Sigmoid colon (tissue), 7 donors: ENCODE measurements around the gene LETM1. TPM values are rescaled to one million over a fixed set of nuclear protein-coding genes. Genes with fewer than 3 reads are reported as not detected.

Experiments
- DNase-seq: peaks from one replicate; pipeline ENCODE4 v3.0.0-alpha.2; 2019
- H3K27ac ChIP-seq, 4 donors: fragments of 200-600 bp; sonication (generic); one replicate each; pipeline ENCODE4 v1.5.1; 2016 to 2019; ENCODE audit warnings: mild to moderate bottlenecking in 1 of 4
- H3K27me3 ChIP-seq, 3 donors: fragments of 200-600 bp; sonication (generic); one replicate each; pipeline ENCODE4 v1.5.1; 2019; ENCODE audit warnings: mild to moderate bottlenecking in 1 of 3
- H3K36me3 ChIP-seq, 4 donors: fragments of 200-600 bp; sonication (generic); one replicate each; pipeline ENCODE4 v1.5.1; 2016 to 2019
- H3K4me1 ChIP-seq, 4 donors: fragments of 200-600 bp; sonication (generic); one replicate each; pipeline ENCODE4 v1.5.1; 2017 to 2019
- H3K4me3 ChIP-seq, 4 donors: fragments of 200-600 bp; sonication (generic); one replicate each; pipeline ENCODE4 v1.5.1; 2017 to 2019; ENCODE audit warnings: mild to moderate bottlenecking in 2 of 4, moderate library complexity in 1 of 4
- H3K9me3 ChIP-seq, 4 donors: fragments of 200-600 bp in 3 of 4; sonication (generic) in 3 of 4; one replicate each; pipeline versions ENCODE4 v1.5.1 to v1.6.1; 2013 to 2019
- EP300 ChIP-seq, 4 donors: sonication (generic); formaldehyde crosslinking; IDR thresholded peaks; one replicate each; pipeline ENCODE4 v1.6.1; 2017; ENCODE audit warnings: antibody characterized with exemption in 4 of 4
- POLR2A ChIP-seq, 2 donors: fragments of 450-650 bp; IDR thresholded peaks; one replicate each; pipeline ENCODE4 v1.6.1; 2016; ENCODE audit warnings: antibody characterized with exemption in 2 of 2, mild to moderate bottlenecking in 2 of 2, moderate library complexity in 2 of 2
- POLR2AphosphoS5 ChIP-seq, 4 donors: sonication (generic); formaldehyde crosslinking; IDR thresholded peaks; one replicate each; pipeline ENCODE4 v1.6.1; 2017; ENCODE audit warnings: antibody characterized with exemption in 4 of 4
- WGBS, 2 donors: extraction: QIAGEN DNeasy Blood & Tissue Kit; methylation state at CpG; one replicate each; pipeline ENCODE4 v1.1.7; 2013; 5-methylcytosine and 5-hydroxymethylcytosine counted together
- intact Hi-C: fragments of 100-400 bp; cut with DNase I; formaldehyde crosslinking; loops from one replicate; pipeline ENCODE4 v1.15.1; 2023
- polyA plus RNA-seq, 3 donors: library from polyadenylated mRNA; stranded (reverse); fragments of 200-250 nt; gene quantifications; one replicate each; pipeline ENCODE4 v1.2.3, GENCODE V29; 2013
- total RNA-seq, 4 donors: library from RNA; depleted of rRNA; stranded (reverse); fragments of >200 nt; gene quantifications; one replicate each; pipeline ENCODE4 v1.1.0, GENCODE V29; 2016
- TF ChIP-seq, protein P1 (sequence below), 4 experiments: fragments of 450-650 bp in 3 of 4; fragments of 200-600 bp in 1 of 4; IDR thresholded peaks; one replicate each; pipeline ENCODE4 v1.5.1; 2016 to 2019; ENCODE audit warnings: antibody characterized with exemption in 4 of 4, mild to moderate bottlenecking in 3 of 4, moderate library complexity in 2 of 4
- donor health status: healthy with polysubstance abuse.
- donor health status: Bipolar disorder and iron deficiency.
- donor health status: healthy.

LETM1 gene
- total and polyA plus RNA-seq, 7 donors = 11.4 to 91.6 (median 18.6) TPM

DNA sequence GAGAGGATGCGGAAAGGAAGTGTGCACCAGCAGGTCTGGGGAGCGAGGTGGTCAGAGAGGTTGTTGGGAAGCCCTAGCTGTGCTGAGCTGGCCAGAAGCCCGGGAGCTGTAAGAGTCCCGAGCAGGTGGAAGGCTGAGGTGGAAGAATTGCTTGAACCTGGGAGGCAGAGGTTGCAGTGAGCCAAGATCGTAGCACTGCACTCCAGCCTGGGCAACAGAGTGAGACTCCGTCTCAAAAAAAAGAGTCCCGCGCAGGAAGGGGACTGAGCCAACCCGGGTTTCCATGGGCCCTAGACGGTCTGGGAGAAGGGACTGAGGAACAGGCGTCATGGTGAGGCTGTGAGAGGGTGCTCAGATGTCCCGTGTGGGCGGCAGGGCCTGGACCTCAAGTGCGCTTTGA lies 75.5 kb downstream of the LETM1 start:
- TF ChIP-seq POLR2AphosphoS5 (IDR thresholded peaks at IDR 0.05) (no peak), EP300 (IDR thresholded peaks at IDR 0.05) (no peak), POLR2A (IDR thresholded peaks at IDR 0.05) (no peak)
- TF ChIP-seq, protein P1, sequence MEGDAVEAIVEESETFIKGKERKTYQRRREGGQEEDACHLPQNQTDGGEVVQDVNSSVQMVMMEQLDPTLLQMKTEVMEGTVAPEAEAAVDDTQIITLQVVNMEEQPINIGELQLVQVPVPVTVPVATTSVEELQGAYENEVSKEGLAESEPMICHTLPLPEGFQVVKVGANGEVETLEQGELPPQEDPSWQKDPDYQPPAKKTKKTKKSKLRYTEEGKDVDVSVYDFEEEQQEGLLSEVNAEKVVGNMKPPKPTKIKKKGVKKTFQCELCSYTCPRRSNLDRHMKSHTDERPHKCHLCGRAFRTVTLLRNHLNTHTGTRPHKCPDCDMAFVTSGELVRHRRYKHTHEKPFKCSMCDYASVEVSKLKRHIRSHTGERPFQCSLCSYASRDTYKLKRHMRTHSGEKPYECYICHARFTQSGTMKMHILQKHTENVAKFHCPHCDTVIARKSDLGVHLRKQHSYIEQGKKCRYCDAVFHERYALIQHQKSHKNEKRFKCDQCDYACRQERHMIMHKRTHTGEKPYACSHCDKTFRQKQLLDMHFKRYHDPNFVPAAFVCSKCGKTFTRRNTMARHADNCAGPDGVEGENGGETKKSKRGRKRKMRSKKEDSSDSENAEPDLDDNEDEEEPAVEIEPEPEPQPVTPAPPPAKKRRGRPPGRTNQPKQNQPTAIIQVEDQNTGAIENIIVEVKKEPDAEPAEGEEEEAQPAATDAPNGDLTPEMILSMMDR (IDR thresholded peaks at IDR 0.05) = no peak
- DNase-seq = no peak
- H3K27ac ChIP-seq = no peak overlapping the region
- H3K9me3 ChIP-seq = no peaks in the 10 kb centered on the region
- WGBS, 2 donors = 78 to 88% methylated on average over 14 of the region's 14 CpGs
- no peaks in the 10 kb centered on the region for H3K4me1 ChIP-seq
- no peaks in the 10 kb centered on the region for H3K36me3 ChIP-seq
- peaks cover 0 to 12% (median 0%) of the 10 kb centered on the region in 3 donors for H3K27me3 ChIP-seq
- intact Hi-C loops = no loop called here
- H3K4me3 ChIP-seq = no peak overlapping the region

DNA sequence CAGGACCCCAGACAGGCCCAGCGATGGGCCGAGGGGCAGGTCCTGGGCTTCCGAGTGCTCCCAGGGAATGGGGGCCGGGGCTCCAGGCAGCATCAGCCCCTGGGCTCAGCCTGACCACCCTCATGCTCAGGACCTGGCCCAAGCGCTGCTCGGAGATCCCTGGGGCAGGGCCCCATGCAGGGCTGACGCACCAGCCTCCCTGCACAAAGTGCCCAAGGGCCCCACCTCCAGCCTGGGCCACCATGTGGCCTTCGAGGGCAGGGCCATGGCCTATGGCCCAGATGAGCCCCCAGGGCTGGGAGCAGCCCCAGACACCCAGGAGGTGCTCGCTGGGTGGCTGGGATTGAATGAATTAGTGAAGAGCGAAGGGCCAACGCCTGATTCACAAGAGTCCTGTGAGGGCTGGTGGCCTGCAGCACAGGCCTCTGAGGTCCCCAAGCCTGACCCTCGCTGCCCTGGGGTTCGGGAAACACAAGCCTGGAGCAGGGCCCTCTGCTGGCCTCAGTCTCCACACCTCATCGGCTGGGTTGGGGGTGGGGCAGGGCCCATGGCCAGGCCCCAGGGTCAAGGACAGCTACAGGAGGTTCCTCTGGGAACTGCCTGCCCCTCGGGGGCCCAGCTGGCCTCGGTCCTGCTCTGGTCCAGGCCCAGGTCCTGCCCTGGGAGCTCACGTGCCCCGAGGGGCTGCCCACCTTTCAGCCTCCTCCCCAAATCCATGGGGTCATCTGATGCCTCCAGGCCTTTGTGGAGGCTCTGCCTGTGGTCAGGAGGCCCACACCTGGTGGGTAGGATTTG lies 76.2 kb downstream of the LETM1 start:
- 84 to 85% methylated on average over 18 of the region's 18 CpGs for WGBS, 2 donors
- Histone ChIP-seq H3K36me3 (no peaks in the 10 kb centered on the region), H3K27me3 (peaks cover 0 to 12% (median 0%) of the 10 kb centered on the region in 3 donors), H3K9me3 (no peaks in the 10 kb centered on the region), H3K4me3 (no peak overlapping the region), H3K27ac (no peak overlapping the region), H3K4me1 (no peaks in the 10 kb centered on the region)
- TF ChIP-seq, protein P1 (IDR thresholded peaks at IDR 0.05) = no peak
- TF ChIP-seq EP300 (IDR thresholded peaks at IDR 0.05) (no peak), POLR2AphosphoS5 (IDR thresholded peaks at IDR 0.05) (no peak), POLR2A (IDR thresholded peaks at IDR 0.05) (no peak)
- intact Hi-C loops = no loop called here
- DNase-seq = no peak

DNA sequence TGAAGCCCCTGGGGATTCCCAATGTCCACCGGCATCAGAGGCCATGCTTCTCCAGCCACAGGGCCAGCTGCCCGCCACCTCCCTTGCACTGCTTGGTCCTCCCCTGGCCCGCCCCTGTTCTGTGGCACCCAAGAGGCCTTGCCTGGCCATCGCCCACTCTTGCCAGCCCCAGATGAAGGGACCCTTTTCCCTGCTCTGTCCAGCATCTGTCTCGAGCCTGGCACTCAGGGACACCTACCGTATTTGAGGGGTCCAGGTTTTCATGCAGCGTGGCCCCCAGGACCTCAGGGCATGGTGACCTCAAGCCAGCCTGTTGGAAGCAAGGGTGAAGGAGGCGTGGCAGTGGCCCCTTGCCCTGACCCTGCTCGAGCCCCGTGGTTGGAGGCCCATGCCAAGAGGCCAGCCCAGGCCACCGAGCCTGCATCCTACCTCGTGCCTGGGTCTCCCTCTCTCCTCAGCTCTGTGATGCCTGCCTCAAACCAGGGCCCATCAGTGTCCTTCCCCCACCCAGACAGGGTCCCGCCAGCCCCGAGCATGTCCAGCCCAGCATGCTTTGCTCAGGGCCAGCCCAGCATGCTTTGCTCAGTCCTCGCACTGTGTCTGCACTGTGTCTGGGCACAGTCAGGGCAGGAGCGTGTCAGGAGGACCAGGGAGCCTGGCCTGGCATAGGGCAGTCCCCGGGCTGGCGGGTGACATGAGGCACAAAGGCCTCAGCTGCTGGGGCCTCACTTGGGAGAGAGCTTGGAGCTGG lies 77.1 kb downstream of the LETM1 start:
- no peak overlapping the region for H3K27ac ChIP-seq
- WGBS, 2 donors = 87 to 91% methylated on average over 18 of the region's 18 CpGs
- H3K4me1 ChIP-seq = no peaks in the 10 kb centered on the region
- no peak for DNase-seq
- H3K27me3 ChIP-seq = peaks cover 0 to 12% (median 0%) of the 10 kb centered on the region in 3 donors
- intact Hi-C loops = no loop called here
- H3K36me3 ChIP-seq = no peaks in the 10 kb centered on the region
- H3K4me3 ChIP-seq = no peak overlapping the region
- no peaks in the 10 kb centered on the region for H3K9me3 ChIP-seq
- TF ChIP-seq POLR2A (IDR thresholded peaks at IDR 0.05) (no peak), POLR2AphosphoS5 (IDR thresholded peaks at IDR 0.05) (no peak), EP300 (IDR thresholded peaks at IDR 0.05) (no peak)
- TF ChIP-seq, protein P1 (IDR thresholded peaks at IDR 0.05) = no peak

DNA sequence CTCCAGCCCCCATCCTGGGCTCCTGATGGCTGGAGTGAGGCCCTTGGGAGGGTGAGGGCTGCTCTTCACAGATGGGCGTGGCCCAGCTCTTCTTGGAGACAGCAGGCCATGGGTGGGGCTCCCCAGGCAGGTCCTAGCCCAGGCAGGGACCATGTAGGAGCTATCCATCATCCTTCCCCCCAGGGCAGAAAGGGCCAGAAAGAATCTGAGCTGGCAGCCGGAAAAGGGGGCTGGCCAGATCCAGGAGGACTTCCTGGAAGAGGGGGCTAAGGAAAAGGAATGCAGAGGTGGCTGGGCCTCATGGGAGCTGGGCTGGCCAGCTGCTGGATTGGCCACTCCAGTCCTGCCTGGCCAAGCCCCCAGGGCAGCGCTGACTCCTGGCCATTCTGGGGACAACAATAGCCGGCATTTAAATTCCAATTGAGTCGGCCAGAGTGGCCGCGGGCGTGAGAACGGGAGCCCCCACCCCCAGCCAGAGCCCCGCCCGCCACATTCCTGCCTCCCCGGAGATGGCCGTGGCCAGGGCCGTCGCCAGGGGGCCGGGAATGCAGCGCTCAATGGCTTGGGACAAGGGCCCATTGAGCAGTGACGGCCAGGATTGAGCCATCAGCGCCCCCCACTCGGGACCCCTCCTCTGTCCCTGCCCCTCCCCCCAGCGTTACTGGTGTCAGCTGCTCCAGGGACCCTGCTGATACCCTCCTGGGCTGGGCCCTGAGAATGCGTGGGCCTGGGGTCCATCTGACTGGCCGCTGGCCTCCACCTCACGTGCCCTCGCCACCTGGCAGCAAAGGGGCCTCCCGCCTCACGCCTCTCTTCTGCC lies 77.9 kb downstream of the LETM1 start:
- no peaks in the 10 kb centered on the region for H3K36me3 ChIP-seq
- H3K27me3 ChIP-seq = peaks cover 0 to 12% (median 0%) of the 10 kb centered on the region in 3 donors
- WGBS, 2 donors = 42 to 63% methylated on average over 27 of the region's 27 CpGs
- TF ChIP-seq, protein P1 (IDR thresholded peaks at IDR 0.05) = no peak
- TF ChIP-seq POLR2A (IDR thresholded peaks at IDR 0.05) = no peak
- TF ChIP-seq POLR2AphosphoS5 (IDR thresholded peaks at IDR 0.05) = no peak
- no peak for TF ChIP-seq EP300 (IDR thresholded peaks at IDR 0.05)
- no peak overlapping the region for H3K4me3 ChIP-seq
- H3K4me1 ChIP-seq = no peaks in the 10 kb centered on the region
- H3K27ac ChIP-seq = no peak overlapping the region
- H3K9me3 ChIP-seq = no peaks in the 10 kb centered on the region
- DNase-seq = no peak
- intact Hi-C loops = no loop called here
